SHP77 (cell line): ENCODE results near the gene FUOM.
A peak's percentile ranks its signal among the peaks of the same experiment; 100 is the strongest.

Experiments
- DNase-seq, 2 experiments: peaks; one replicate each; lab custom pipeline; 2025; lab: John Stamatoyannopoulos, UW

Gene FUOM

DNA sequence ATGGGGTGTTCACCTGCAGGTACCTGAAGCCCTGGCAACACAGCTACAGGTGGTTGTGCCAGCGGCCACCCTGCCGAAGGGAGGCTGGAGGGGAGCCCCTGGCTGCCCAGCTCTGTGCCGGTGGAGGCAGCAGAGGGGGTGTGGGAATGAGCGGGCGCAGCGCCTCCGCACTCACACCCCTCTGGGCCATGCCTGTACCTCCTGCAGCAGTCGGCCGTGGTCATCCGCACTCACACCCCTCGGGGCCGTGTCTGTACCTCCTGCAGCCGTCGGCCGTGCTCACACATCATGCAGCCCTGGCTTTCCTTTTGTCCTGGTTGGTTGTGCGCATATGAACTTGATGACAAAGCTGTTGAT, 47.4 kb downstream of the FUOM start:
- no peak for DNase-seq

DNA sequence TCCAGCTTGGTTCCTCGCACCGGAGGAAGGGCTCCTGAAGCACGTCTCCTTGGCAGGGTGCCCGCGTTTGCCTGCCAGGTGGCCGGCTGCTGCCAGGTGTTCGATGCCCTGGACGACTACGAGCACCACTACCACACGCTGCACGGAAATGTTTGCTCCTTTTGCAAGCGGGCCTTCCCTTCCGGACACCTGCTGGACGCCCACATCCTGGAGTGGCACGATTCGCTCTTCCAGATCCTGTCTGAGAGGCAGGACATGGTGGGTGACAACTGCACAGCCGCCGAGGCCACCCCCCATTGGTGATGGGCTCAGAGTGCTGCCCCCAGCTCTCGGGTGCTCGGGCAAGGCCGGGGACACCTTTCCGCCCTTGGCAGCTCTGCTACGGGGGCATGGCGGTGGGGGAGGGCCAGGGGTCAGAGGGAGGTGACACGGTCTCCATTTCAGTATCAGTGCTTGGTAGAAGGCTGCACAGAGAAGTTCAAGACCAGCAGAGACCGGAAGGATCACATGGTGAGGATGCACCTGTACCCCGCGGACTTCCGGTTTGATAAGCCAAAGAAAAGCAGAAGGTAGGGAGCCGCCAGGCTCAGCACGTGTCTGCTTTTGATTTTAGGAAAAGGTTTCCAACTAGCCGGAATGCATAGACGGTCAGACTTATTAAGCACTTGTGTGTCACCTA, 48.0 kb downstream of the FUOM start:
- DNase-seq: peak; percentile 78 to 81

GRCh38 chr10:133309100-133309719, 48.6 kb downstream of the FUOM start:
- peak; percentile 60 to 71 for DNase-seq

GRCh38 chr10:133308421-133309099, 49.3 kb downstream of the FUOM start, which contains the start of the genes TUBGCP2 and ZNF511:
TUBGCP2 (minus strand) TSS chr10:133308872; CDS start chr10:133302941, 5,931 bp downstream.
ZNF511 (plus strand) TSS chr10:133308914; CDS start chr10:133308944, 30 bp downstream.
- DNase-seq: peak; percentile 60 to 71

DNA sequence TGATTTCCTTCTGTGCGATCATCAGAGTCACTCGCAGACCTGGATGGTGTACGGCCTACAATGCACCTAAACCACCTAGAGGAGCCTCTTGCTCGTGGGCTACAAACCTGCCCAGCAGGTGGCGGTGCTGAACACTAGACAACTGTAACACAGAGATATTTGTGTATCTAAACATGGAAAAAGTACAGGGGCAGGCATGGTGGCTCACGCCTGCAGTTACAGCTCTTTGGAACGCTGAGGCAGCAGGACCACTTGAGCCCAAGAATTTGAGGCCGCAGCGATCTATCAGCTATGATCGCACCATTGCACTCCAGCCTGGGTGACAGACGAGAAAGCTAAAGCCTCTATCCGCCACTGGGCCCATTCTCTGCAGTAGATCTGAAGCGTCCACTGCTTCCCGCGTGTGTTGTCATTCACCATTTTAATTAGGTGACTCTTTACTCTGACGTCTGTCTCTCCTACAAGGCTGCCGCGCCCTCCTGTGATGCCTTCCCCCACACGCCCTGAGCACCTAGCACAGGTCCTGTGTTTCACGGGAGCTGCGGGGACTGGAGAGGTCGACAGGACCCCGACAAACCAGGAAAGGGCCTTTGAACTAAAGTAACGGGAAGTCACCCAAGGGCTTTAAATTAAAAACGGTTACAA, 49.9 kb downstream of the FUOM start:
- DNase-seq: peak; percentile 50 to 83

GRCh38 chr10:133306941-133307379, 50.9 kb downstream of the FUOM start:
- DNase-seq: no peak

GRCh38 chr10:133306097-133306476, 51.7 kb downstream of the FUOM start:
- DNase-seq: no peak
